WTC11 (cell line): ENCODE results near the gene PDK4. TPM values are rescaled to one million over a fixed set of nuclear protein-coding genes. Genes with fewer than 3 reads are reported as not detected.

Source experiments
- ATAC-seq: fragments of 200-7000 bp; cut with Tn5 transposase; 2 replicates; pipeline ENCODE4 v1.10.0; 2021; ENCODE audit warnings: mild to moderate bottlenecking, moderate library complexity
- CTCF ChIA-PET: fragments of 300-600 bp; sonication (Branson Sonifier 250); formaldehyde crosslinking; loops from one replicate; lab custom pipeline; 2021; ENCODE audit warnings: antibody characterized with exemption; lab: Charles Lee
- POLR2A ChIA-PET: fragments of 350-600 bp; sonication (Branson Sonifier 250); formaldehyde crosslinking; loops from one replicate; lab custom pipeline; 2021; ENCODE audit warnings: antibody characterized with exemption; lab: Charles Lee
- DNase-seq: peaks from one replicate; pipeline ENCODE4 v3.0.0; 2021; ENCODE audit warnings: low spot score
- H3K27ac Mint-ChIP-seq: 2 replicates; pipeline ENCODE4 v1.8.0; 2021; ENCODE audit warnings: mixed read lengths
- H3K27me3 Mint-ChIP-seq: 2 replicates; pipeline ENCODE4 v1.8.0; 2021; ENCODE audit warnings: low read depth, mild to moderate bottlenecking, moderate library complexity, mixed read lengths
- H3K36me3 Mint-ChIP-seq: 2 replicates; pipeline ENCODE4 v1.8.0; 2021; ENCODE audit warnings: mixed read lengths
- H3K4me1 Mint-ChIP-seq: 2 replicates; pipeline ENCODE4 v1.8.0; 2022; ENCODE audit warnings: mixed read lengths
- H3K4me3 Mint-ChIP-seq: 2 replicates; pipeline ENCODE4 v1.8.0; 2021; ENCODE audit warnings: mild to moderate bottlenecking, moderate library complexity, mixed read lengths
- H3K9me3 Mint-ChIP-seq: 2 replicates; pipeline ENCODE4 v1.8.0; 2021; ENCODE audit warnings: mixed read lengths
- ATF1 ChIP-seq: sonication (generic); formaldehyde crosslinking; IDR thresholded peaks from 2 replicates; pipeline ENCODE4 v1.8.1; 2023; ENCODE audit warnings: mild to moderate bottlenecking, moderate library complexity, missing genetic modification reagents
- ELF4 ChIP-seq: sonication (generic); formaldehyde crosslinking; IDR thresholded peaks from 2 replicates; pipeline ENCODE4 v1.8.1; 2022; ENCODE audit warnings: low read depth, mild to moderate bottlenecking, moderate library complexity, missing genetic modification reagents
- EMX1 ChIP-seq: fragments of 250-450 bp; sonication (Bioruptor Pico); IDR thresholded peaks from 2 replicates; pipeline ENCODE4 v1.8.0; 2021; ENCODE audit warnings: mild to moderate bottlenecking
- JUN ChIP-seq: sonication (generic); formaldehyde crosslinking; IDR thresholded peaks from 2 replicates; pipeline ENCODE4 v1.8.0; 2023; ENCODE audit warnings: mild to moderate bottlenecking, missing genetic modification reagents
- MXD4 ChIP-seq: fragments of 250-450 bp; sonication (Bioruptor Pico); IDR thresholded peaks from 2 replicates; pipeline ENCODE4 v1.8.0; 2021; ENCODE audit warnings: mild to moderate bottlenecking, moderate library complexity, borderline replicate concordance
- NFATC4 ChIP-seq: fragments of 250-450 bp; sonication (Bioruptor Pico); IDR thresholded peaks from 2 replicates; pipeline ENCODE4 v1.9.0; 2021; ENCODE audit warnings: mild to moderate bottlenecking
- OVOL2 ChIP-seq: fragments of 250-450 bp; sonication (Bioruptor Pico); IDR thresholded peaks from 2 replicates; pipeline ENCODE4 v1.9.0; 2021; ENCODE audit warnings: mild to moderate bottlenecking, borderline replicate concordance
- RORB ChIP-seq: fragments of 250-450 bp; sonication (Bioruptor Pico); IDR thresholded peaks from 2 replicates; pipeline ENCODE4 v1.9.0; 2021; ENCODE audit warnings: mild to moderate bottlenecking
- TEAD1 ChIP-seq: sonication (generic); formaldehyde crosslinking; IDR thresholded peaks from 2 replicates; pipeline ENCODE4 v1.8.0; 2022; ENCODE audit warnings: mild to moderate bottlenecking, missing genetic modification reagents
- TEAD4 ChIP-seq: sonication (generic); formaldehyde crosslinking; IDR thresholded peaks from 2 replicates; pipeline ENCODE4 v1.8.0; 2022; ENCODE audit warnings: mild to moderate bottlenecking, missing genetic modification reagents
- ZBTB21 ChIP-seq: sonication (generic); formaldehyde crosslinking; IDR thresholded peaks from 2 replicates; pipeline ENCODE4 v1.8.1; 2023; ENCODE audit warnings: mild to moderate bottlenecking, missing genetic modification reagents, borderline replicate concordance
- ZNF263 ChIP-seq: sonication (generic); formaldehyde crosslinking; IDR thresholded peaks from 2 replicates; pipeline ENCODE4 v1.8.1; 2022; ENCODE audit warnings: low read depth, mild to moderate bottlenecking, moderate library complexity, missing genetic modification reagents
- ZNF423 ChIP-seq: fragments of 250-450 bp; sonication (Bioruptor Pico); IDR thresholded peaks from 2 replicates; pipeline ENCODE4 v2.1.2; 2022; ENCODE audit warnings: mild to moderate bottlenecking, moderate library complexity
- total RNA-seq: library from RNA; stranded (reverse); gene quantifications from 3 replicates; pipeline ENCODE4 v1.2.3, GENCODE V29; 2021
- TF ChIP-seq, protein P1 (sequence below): fragments of 250-450 bp; sonication (Bioruptor Pico); conservative IDR thresholded peaks from 2 replicates; pipeline ENCODE4 v1.9.0; 2021; ENCODE audit warnings: mild to moderate bottlenecking
- TF ChIP-seq, protein P2 (sequence below): sonication (generic); formaldehyde crosslinking; IDR thresholded peaks from 2 replicates; pipeline ENCODE4 v1.8.0; 2022; ENCODE audit warnings: mild to moderate bottlenecking, missing genetic modification reagents
- TF ChIP-seq, protein P3 (sequence below): sonication (generic); formaldehyde crosslinking; IDR thresholded peaks from 2 replicates; pipeline ENCODE4 v1.8.0; 2022; ENCODE audit warnings: mild to moderate bottlenecking, missing genetic modification reagents
- TF ChIP-seq, protein P4 (sequence below): sonication (generic); formaldehyde crosslinking; IDR thresholded peaks from 2 replicates; pipeline ENCODE4 v1.8.0; 2022; ENCODE audit warnings: mild to moderate bottlenecking, missing genetic modification reagents
- TF ChIP-seq, protein P5 (sequence below): sonication (generic); formaldehyde crosslinking; IDR thresholded peaks from 2 replicates; pipeline ENCODE4 v1.8.1; 2022; ENCODE audit warnings: mild to moderate bottlenecking, moderate library complexity, missing genetic modification reagents
- TF ChIP-seq, protein P6 (sequence below): sonication (generic); formaldehyde crosslinking; IDR thresholded peaks from 2 replicates; pipeline ENCODE4 v1.8.0; 2023; ENCODE audit warnings: missing genetic modification reagents
- TF ChIP-seq, protein P7 (sequence below): fragments of 250-450 bp; sonication (Bioruptor Pico); IDR thresholded peaks from 2 replicates; pipeline ENCODE4 v1.9.0; 2021; ENCODE audit warnings: mild to moderate bottlenecking
- TF ChIP-seq, protein P8 (sequence below): sonication (generic); formaldehyde crosslinking; IDR thresholded peaks from 2 replicates; pipeline ENCODE4 v1.8.0; 2022; ENCODE audit warnings: missing genetic modification reagents

Gene PDK4
- total RNA-seq, 1 experiment from 2014 or later, result 0.31 TPM

DNA sequence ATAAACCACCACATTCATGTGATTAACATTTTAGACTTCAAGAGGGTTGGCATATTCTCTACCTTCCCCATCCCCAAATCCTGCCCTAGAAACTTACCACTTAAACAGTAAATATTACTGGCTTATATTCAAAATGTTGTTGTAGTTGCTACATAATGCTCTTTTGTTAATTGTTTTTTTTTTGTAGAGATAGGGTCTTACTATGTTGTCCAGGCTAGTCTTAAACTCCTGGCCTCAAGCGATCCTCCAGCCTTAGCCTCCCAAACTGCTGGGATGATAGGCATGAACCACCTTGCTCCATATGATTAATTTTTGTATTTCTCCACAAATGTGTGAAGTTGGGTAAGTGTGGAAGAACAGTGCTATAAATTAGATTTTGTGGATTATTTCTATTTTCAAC lies 6.5 kb downstream of the PDK4 start:
- H3K4me1 Mint-ChIP-seq, result peaks cover 11% of the 10 kb centered on the region
- DNase-seq (no peak), ATAC-seq (no peak)
- ChIA-PET CTCF (no interaction called here), POLR2A (no interaction called here)
- no peak overlapping the region for H3K27ac Mint-ChIP-seq
- H3K9me3 Mint-ChIP-seq, result no peaks in the 10 kb centered on the region
- no peaks in the 10 kb centered on the region for H3K36me3 Mint-ChIP-seq
- H3K27me3 Mint-ChIP-seq, result peaks cover 11% of the 10 kb centered on the region
- H3K4me3 Mint-ChIP-seq, result no peak overlapping the region
- TF ChIP-seq, protein P1, sequence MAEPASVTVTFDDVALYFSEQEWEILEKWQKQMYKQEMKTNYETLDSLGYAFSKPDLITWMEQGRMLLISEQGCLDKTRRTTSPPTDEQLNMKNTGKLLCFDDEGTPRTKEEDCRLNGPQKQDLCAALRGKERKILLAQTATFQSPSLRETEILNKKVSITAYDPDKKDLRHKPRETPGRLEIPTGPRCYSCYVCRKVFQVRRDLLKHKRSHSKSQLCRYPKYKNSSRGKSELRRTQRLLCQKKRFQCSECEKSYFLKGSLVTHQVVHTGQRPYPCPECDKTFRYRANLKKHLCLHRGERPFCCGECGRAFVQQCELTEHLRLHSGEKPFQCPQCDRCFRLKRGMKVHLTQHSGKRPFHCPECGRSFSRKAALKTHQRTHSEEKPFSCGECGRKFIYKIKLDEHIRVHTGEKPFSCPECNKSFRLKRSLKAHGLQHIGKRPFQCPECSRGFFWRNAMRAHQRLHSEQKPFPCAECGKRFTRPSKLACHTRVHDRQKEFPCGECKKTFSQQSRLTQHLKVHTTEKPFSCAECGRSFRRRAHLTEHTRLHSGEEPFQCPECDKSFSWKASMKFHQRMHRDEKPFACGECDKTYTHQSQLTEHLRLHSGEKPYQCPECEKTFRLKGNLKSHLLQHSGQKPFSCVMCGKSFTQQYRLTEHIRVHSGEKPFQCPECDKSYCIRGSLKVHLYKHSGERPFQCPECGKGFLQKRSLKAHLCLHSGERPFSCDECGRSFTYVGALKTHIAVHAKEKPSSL, result no peak
- TF ChIP-seq, protein P2, sequence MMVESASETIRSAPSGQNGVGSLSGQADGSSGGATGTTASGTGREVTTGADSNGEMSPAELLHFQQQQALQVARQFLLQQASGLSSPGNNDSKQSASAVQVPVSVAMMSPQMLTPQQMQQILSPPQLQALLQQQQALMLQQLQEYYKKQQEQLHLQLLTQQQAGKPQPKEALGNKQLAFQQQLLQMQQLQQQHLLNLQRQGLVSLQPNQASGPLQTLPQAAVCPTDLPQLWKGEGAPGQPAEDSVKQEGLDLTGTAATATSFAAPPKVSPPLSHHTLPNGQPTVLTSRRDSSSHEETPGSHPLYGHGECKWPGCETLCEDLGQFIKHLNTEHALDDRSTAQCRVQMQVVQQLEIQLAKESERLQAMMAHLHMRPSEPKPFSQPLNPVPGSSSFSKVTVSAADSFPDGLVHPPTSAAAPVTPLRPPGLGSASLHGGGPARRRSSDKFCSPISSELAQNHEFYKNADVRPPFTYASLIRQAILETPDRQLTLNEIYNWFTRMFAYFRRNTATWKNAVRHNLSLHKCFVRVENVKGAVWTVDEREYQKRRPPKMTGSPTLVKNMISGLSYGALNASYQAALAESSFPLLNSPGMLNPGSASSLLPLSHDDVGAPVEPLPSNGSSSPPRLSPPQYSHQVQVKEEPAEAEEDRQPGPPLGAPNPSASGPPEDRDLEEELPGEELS, result no peak
- TF ChIP-seq, protein P3, sequence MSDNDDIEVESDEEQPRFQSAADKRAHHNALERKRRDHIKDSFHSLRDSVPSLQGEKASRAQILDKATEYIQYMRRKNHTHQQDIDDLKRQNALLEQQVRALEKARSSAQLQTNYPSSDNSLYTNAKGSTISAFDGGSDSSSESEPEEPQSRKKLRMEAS (CRISPR knock-in tag), result no peak
- TF ChIP-seq MXD4 (CRISPR knock-in tag) (no peak), NFATC4 (no peak), ELF4 (no peak), ZNF263 (CRISPR knock-in tag) (no peak), EMX1 (no peak), TEAD1 (CRISPR knock-in tag) (no peak)
- TF ChIP-seq, protein P4, sequence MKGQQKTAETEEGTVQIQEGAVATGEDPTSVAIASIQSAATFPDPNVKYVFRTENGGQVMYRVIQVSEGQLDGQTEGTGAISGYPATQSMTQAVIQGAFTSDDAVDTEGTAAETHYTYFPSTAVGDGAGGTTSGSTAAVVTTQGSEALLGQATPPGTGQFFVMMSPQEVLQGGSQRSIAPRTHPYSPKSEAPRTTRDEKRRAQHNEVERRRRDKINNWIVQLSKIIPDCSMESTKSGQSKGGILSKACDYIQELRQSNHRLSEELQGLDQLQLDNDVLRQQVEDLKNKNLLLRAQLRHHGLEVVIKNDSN (CRISPR knock-in tag), result no peak
- TF ChIP-seq, protein P5, sequence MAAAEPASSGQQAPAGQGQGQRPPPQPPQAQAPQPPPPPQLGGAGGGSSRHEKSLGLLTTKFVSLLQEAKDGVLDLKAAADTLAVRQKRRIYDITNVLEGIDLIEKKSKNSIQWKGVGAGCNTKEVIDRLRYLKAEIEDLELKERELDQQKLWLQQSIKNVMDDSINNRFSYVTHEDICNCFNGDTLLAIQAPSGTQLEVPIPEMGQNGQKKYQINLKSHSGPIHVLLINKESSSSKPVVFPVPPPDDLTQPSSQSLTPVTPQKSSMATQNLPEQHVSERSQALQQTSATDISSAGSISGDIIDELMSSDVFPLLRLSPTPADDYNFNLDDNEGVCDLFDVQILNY, result no peak
- TF ChIP-seq, protein P6, sequence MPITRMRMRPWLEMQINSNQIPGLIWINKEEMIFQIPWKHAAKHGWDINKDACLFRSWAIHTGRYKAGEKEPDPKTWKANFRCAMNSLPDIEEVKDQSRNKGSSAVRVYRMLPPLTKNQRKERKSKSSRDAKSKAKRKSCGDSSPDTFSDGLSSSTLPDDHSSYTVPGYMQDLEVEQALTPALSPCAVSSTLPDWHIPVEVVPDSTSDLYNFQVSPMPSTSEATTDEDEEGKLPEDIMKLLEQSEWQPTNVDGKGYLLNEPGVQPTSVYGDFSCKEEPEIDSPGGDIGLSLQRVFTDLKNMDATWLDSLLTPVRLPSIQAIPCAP (CRISPR knock-in tag), result no peak

DNA sequence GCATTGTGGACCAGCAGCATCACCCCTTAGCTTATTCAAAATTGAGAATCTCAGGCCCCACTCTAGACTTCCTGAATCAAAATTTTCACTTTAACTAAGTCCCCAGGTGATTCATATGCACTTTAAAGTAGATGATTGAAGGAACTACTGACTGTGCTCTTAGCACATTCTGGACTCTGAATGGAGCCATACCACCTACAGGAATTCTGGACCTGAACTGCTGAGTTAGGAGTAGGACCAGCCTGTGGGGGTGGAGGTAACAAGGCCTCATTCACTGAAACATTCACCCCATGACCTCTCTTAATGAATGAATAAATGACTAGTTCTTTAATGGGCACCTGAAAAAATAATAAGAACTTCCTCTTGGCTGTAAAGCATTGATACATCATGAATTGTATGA lies 7.3 kb downstream of the PDK4 start:
- CTCF ChIA-PET, result interaction anchor here (1.9 kb wide), 1 partner anchor 95 kb away, joined by 4 read pairs; no protein-coding TSS in a partner anchor
- no peak overlapping the region for H3K4me3 Mint-ChIP-seq
- ATAC-seq, result no peak
- no peaks in the 10 kb centered on the region for H3K9me3 Mint-ChIP-seq
- POLR2A ChIA-PET, result no interaction called here
- H3K36me3 Mint-ChIP-seq, result no peaks in the 10 kb centered on the region
- peaks cover 11% of the 10 kb centered on the region for H3K4me1 Mint-ChIP-seq
- peaks cover 4% of the 10 kb centered on the region for H3K27me3 Mint-ChIP-seq
- no peak overlapping the region; the same call in 1 of the 2 replicates for H3K27ac Mint-ChIP-seq
- no peak for DNase-seq
- no peak for TF ChIP-seq ZBTB21 (CRISPR knock-in tag)
- TF ChIP-seq, protein P7, sequence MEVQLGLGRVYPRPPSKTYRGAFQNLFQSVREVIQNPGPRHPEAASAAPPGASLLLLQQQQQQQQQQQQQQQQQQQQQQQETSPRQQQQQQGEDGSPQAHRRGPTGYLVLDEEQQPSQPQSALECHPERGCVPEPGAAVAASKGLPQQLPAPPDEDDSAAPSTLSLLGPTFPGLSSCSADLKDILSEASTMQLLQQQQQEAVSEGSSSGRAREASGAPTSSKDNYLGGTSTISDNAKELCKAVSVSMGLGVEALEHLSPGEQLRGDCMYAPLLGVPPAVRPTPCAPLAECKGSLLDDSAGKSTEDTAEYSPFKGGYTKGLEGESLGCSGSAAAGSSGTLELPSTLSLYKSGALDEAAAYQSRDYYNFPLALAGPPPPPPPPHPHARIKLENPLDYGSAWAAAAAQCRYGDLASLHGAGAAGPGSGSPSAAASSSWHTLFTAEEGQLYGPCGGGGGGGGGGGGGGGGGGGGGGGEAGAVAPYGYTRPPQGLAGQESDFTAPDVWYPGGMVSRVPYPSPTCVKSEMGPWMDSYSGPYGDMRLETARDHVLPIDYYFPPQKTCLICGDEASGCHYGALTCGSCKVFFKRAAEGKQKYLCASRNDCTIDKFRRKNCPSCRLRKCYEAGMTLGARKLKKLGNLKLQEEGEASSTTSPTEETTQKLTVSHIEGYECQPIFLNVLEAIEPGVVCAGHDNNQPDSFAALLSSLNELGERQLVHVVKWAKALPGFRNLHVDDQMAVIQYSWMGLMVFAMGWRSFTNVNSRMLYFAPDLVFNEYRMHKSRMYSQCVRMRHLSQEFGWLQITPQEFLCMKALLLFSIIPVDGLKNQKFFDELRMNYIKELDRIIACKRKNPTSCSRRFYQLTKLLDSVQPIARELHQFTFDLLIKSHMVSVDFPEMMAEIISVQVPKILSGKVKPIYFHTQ (CRISPR knock-in tag), result no peak
- TF ChIP-seq JUN (CRISPR knock-in tag), result no peak
- TF ChIP-seq OVOL2 (CRISPR knock-in tag), result no peak
- TF ChIP-seq, protein P8, sequence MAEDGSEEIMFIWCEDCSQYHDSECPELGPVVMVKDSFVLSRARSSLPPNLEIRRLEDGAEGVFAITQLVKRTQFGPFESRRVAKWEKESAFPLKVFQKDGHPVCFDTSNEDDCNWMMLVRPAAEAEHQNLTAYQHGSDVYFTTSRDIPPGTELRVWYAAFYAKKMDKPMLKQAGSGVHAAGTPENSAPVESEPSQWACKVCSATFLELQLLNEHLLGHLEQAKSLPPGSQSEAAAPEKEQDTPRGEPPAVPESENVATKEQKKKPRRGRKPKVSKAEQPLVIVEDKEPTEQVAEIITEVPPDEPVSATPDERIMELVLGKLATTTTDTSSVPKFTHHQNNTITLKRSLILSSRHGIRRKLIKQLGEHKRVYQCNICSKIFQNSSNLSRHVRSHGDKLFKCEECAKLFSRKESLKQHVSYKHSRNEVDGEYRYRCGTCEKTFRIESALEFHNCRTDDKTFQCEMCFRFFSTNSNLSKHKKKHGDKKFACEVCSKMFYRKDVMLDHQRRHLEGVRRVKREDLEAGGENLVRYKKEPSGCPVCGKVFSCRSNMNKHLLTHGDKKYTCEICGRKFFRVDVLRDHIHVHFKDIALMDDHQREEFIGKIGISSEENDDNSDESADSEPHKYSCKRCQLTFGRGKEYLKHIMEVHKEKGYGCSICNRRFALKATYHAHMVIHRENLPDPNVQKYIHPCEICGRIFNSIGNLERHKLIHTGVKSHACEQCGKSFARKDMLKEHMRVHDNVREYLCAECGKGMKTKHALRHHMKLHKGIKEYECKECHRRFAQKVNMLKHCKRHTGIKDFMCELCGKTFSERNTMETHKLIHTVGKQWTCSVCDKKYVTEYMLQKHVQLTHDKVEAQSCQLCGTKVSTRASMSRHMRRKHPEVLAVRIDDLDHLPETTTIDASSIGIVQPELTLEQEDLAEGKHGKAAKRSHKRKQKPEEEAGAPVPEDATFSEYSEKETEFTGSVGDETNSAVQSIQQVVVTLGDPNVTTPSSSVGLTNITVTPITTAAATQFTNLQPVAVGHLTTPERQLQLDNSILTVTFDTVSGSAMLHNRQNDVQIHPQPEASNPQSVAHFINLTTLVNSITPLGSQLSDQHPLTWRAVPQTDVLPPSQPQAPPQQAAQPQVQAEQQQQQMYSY (CRISPR knock-in tag), result no peak
- no peak for TF ChIP-seq TEAD4 (CRISPR knock-in tag)
- no peak for TF ChIP-seq RORB
- TF ChIP-seq ZNF423 (CRISPR knock-in tag), result no peak
- TF ChIP-seq ATF1 (CRISPR knock-in tag), result no peak
- no peak for TF ChIP-seq ZNF263 (CRISPR knock-in tag)
